HL-60 (cell line): ENCODE data around the gene RIPPLY3.
"Not testable (repeated sequence)": the region's sequence is repeated elsewhere in the genome, so short reads cannot be mapped to it uniquely, and the experiment has no call there.

ENCODE experiments used
- DNase-seq, 2 experiments: peaks; one replicate each; pipeline ENCODE4 v3.0.0-alpha.2; 2010 to 2020; ENCODE audit warnings: low read depth in 1 of 2, low spot score in 1 of 2
- H3K27ac ChIP-seq: fragments of 250-450 bp; sonication (Bioruptor Pico); replicated peaks from 2 replicates; pipeline ENCODE4 v1.5.1; 2020; ENCODE audit warnings: mild to moderate bottlenecking, moderate library complexity
- H3K27me3 ChIP-seq: fragments of 250-450 bp; sonication (Bioruptor Pico); 2 replicates; pipeline ENCODE4 v1.5.1; 2021; ENCODE audit warnings: mild to moderate bottlenecking, moderate library complexity; ENCODE audit not compliant: insufficient read depth, poor library complexity, severe bottlenecking
- H3K4me3 ChIP-seq: replicated peaks from 2 replicates; pipeline ENCODE4 v1.5.1; 2011; ENCODE audit warnings: mild to moderate bottlenecking, control low read depth, low read length; ENCODE audit not compliant: insufficient read depth
- CTCF ChIP-seq: IDR thresholded peaks from one replicate; pipeline ENCODE4 v1.5.1; 2011; ENCODE audit warnings: low read length, control low read depth, inconsistent platforms; ENCODE audit not compliant: insufficient read depth
- GABPA ChIP-seq: IDR thresholded peaks from 2 replicates; pipeline ENCODE4 v1.6.1; 2012; ENCODE audit warnings: low read depth
- POLR2AphosphoS5 ChIP-seq: IDR thresholded peaks from 2 replicates; pipeline ENCODE4 v1.6.1; 2012; ENCODE audit warnings: low read depth
- REST ChIP-seq: IDR thresholded peaks from 2 replicates; pipeline ENCODE4 v1.6.1; 2012; ENCODE audit warnings: low read depth; ENCODE audit not compliant: insufficient replicate concordance
- SPI1 ChIP-seq: IDR thresholded peaks from 2 replicates; pipeline ENCODE4 v1.6.1; 2012; ENCODE audit warnings: low read depth, mild to moderate bottlenecking, borderline replicate concordance

The RIPPLY3 gene

GRCh38 chr21:36994501-36995158, 11.9 kb upstream of the RIPPLY3 start:
- no peak overlapping the region for H3K4me3 ChIP-seq
- DNase-seq, result no peak
- H3K27ac ChIP-seq, result no peak overlapping the region
- no peaks in the 10 kb centered on the region for H3K27me3 ChIP-seq
- no peak for TF ChIP-seq POLR2AphosphoS5
- no peak for TF ChIP-seq CTCF
- TF ChIP-seq SPI1, result no peak

- DNase-seq, H3K4me3 ChIP-seq, H3K27me3 ChIP-seq, H3K27ac ChIP-seq: not testable (repeated sequence)
Observed at GRCh38 chr21:36995285-36995684, 11.2 kb upstream of the RIPPLY3 start.

- Histone ChIP-seq H3K4me3 (no peak overlapping the region), H3K27me3 (no peaks in the 10 kb centered on the region), H3K27ac (no peak overlapping the region)
- no peak for TF ChIP-seq GABPA
- no peak for TF ChIP-seq SPI1
- TF ChIP-seq POLR2AphosphoS5, result no peak
- no peak for TF ChIP-seq REST
- no peak for TF ChIP-seq CTCF
- DNase-seq, result no peak
Observed at GRCh38 chr21:36999131-36999898, 7.2 kb upstream of the RIPPLY3 start.

GRCh38 chr21:37000381-37000780, 6.1 kb upstream of the RIPPLY3 start:
- DNase-seq, result no peak
- H3K27ac ChIP-seq, result no peak overlapping the region
- TF ChIP-seq GABPA, result no peak
- no peak for TF ChIP-seq CTCF
- no peak for TF ChIP-seq REST
- no peak for TF ChIP-seq POLR2AphosphoS5
- no peak for TF ChIP-seq SPI1
- no peak overlapping the region for H3K4me3 ChIP-seq
- no peaks in the 10 kb centered on the region for H3K27me3 ChIP-seq
